ENCODE results near the gene KRT20. TPM values are rescaled to one million over a fixed set of nuclear protein-coding genes. Genes with fewer than 3 reads are reported as not detected.
"Not testable (repeated sequence)": the region's sequence is repeated elsewhere in the genome, so short reads cannot be mapped to it uniquely, and the experiment has no call there.

The KRT20 gene
- total RNA-seq, 1 experiment from 2014 or later, result not detected

GRCh38 chr17:40926341-40926740 lies 41.3 kb upstream of the KRT20 start:
- no peak for DNase-seq
- H3K79me2 ChIP-seq (ENCODE audit: low read depth), result no peaks in the 10 kb centered on the region
- ChIA-PET CTCF (no interaction called here), POLR2A (ENCODE audit: unreplicated experiment) (no interaction called here)
- no peak for TF ChIP-seq EZH2 (IDR thresholded peaks at IDR 0.05; ENCODE audit: low read depth)
- TF ChIP-seq CTCF (conservative IDR thresholded peaks at IDR 0.05), result no peak
- H3K4me1 ChIP-seq (replicated peaks; ENCODE audit: insufficient read depth), result peaks cover 13% of the 10 kb centered on the region
- H4K20me1 ChIP-seq (ENCODE audit: insufficient read depth), result no peaks in the 10 kb centered on the region
- 0 out of 2 replicates have a peak, but pooled peaks cover 14% of the 10 kb centered on the region for H3K36me3 ChIP-seq (ENCODE audit: low read depth)
- no peak overlapping the region for H3K27ac ChIP-seq
- H3K9me2 ChIP-seq (ENCODE audit: insufficient read depth), result no peaks in the 10 kb centered on the region
- no peak overlapping the region for H2AFZ ChIP-seq
- no peaks in the 10 kb centered on the region for H3K27me3 ChIP-seq (ENCODE audit: insufficient read depth, low read depth)
- H3K4me2 ChIP-seq, result no peak overlapping the region
- 0 out of 2 replicates have a peak, but pooled peaks cover 3% of the 10 kb centered on the region for H3F3A ChIP-seq (ENCODE audit: insufficient read depth, low read depth)
- H3K9me3 ChIP-seq (ENCODE audit: insufficient read depth, low read depth), result no peaks in the 10 kb centered on the region; the same call in 1 of the 2 replicates
- H3K4me3 ChIP-seq, result no peak overlapping the region
- intact Hi-C loops (cut with micrococcal nuclease; ENCODE audit: unreplicated experiment), result no loop called here
- BruUV-seq (replicated peaks), result no TSS peak

- no peaks in the 10 kb centered on the region; the same call in 1 of the 2 replicates for H3K9me3 ChIP-seq (ENCODE audit: insufficient read depth, low read depth)
- no peak overlapping the region for H2AFZ ChIP-seq
- peak; percentile 60 to 69 for DNase-seq
- H3K4me3 ChIP-seq, result no peak overlapping the region
- no peaks in the 10 kb centered on the region for H3K9me2 ChIP-seq (ENCODE audit: insufficient read depth)
- TF ChIP-seq CTCF (conservative IDR thresholded peaks at IDR 0.05) (no peak), EZH2 (IDR thresholded peaks at IDR 0.05; ENCODE audit: low read depth) (no peak)
- ChIA-PET POLR2A (ENCODE audit: unreplicated experiment) (no interaction called here), CTCF (no interaction called here)
- H3K27me3 ChIP-seq (ENCODE audit: insufficient read depth, low read depth), result no peaks in the 10 kb centered on the region
- 0 out of 2 replicates have a peak, but pooled peaks cover under 1% of the 10 kb centered on the region for H3K36me3 ChIP-seq (ENCODE audit: low read depth)
- peak overlapping the region; percentile 73 for H3K27ac ChIP-seq
- intact Hi-C loops (cut with micrococcal nuclease; ENCODE audit: unreplicated experiment), result no loop called here
- H3K4me1 ChIP-seq (replicated peaks; ENCODE audit: insufficient read depth), result peaks cover 25% of the 10 kb centered on the region
- BruUV-seq (replicated peaks), result no TSS peak
- no peaks in the 10 kb centered on the region for H3K79me2 ChIP-seq (ENCODE audit: low read depth)
- 0 out of 2 replicates have a peak, but pooled peaks cover 7% of the 10 kb centered on the region for H3F3A ChIP-seq (ENCODE audit: insufficient read depth, low read depth)
- H4K20me1 ChIP-seq (ENCODE audit: insufficient read depth), result no peaks in the 10 kb centered on the region
- H3K4me2 ChIP-seq, result peak overlapping the region; percentile 21
These were observed 37.2 kb upstream of the KRT20 start for GRCh38 chr17:40922239-40922638.

GRCh38 chr17:40921026-40921425 lies 36.0 kb upstream of the KRT20 start:
- Histone ChIP-seq H3K27ac (no peak overlapping the region), H3K4me1 (replicated peaks; ENCODE audit: insufficient read depth) (peaks cover 37% of the 10 kb centered on the region), H3K4me2 (no peak overlapping the region), H2AFZ (no peak overlapping the region), H3K9me3 (ENCODE audit: insufficient read depth, low read depth) (no peaks in the 10 kb centered on the region), H3K79me2 (ENCODE audit: low read depth) (no peaks in the 10 kb centered on the region), H3K36me3 (ENCODE audit: low read depth) (no peaks in the 10 kb centered on the region), H3F3A (ENCODE audit: insufficient read depth, low read depth) (peaks cover 19% of the 10 kb centered on the region), H3K4me3 (no peak overlapping the region), H3K27me3 (ENCODE audit: insufficient read depth, low read depth) (no peaks in the 10 kb centered on the region), H3K9me2 (ENCODE audit: insufficient read depth) (no peaks in the 10 kb centered on the region), H4K20me1 (ENCODE audit: insufficient read depth) (no peaks in the 10 kb centered on the region)
- intact Hi-C loops (cut with micrococcal nuclease; ENCODE audit: unreplicated experiment), result no loop called here
- DNase-seq, result no peak
- CTCF ChIA-PET, result no interaction called here
- POLR2A ChIA-PET (ENCODE audit: unreplicated experiment), result no interaction called here
- TF ChIP-seq EZH2 (IDR thresholded peaks at IDR 0.05; ENCODE audit: low read depth) (no peak), CTCF (conservative IDR thresholded peaks at IDR 0.05) (no peak)
- BruUV-seq (replicated peaks), result no TSS peak

- H3K36me3 ChIP-seq (ENCODE audit: low read depth); H3K79me2 ChIP-seq (ENCODE audit: low read depth); H3K27me3 ChIP-seq (ENCODE audit: insufficient read depth, low read depth); H3K9me2 ChIP-seq (ENCODE audit: insufficient read depth); H3K9me3 ChIP-seq (ENCODE audit: insufficient read depth, low read depth); BruUV-seq (replicated peaks); H3K4me3 ChIP-seq; DNase-seq; intact Hi-C loops (cut with micrococcal nuclease; ENCODE audit: unreplicated experiment); H2AFZ ChIP-seq; H4K20me1 ChIP-seq (ENCODE audit: insufficient read depth); H3K4me2 ChIP-seq: not testable (repeated sequence)
- CTCF ChIA-PET, result interaction anchor here (0.6 kb wide), 2 partner anchors 282 to 518 kb away, joined by 3 read pairs; no protein-coding TSS in a partner anchor
- Histone ChIP-seq H3K4me1 (replicated peaks; ENCODE audit: insufficient read depth) (peaks cover 58% of the 10 kb centered on the region), H3K27ac (peak overlapping the region; percentile 99), H3F3A (ENCODE audit: insufficient read depth, low read depth) (peaks cover 35% of the 10 kb centered on the region)
- POLR2A ChIA-PET (ENCODE audit: unreplicated experiment), result interaction anchor here (0.5 kb wide), 1 partner anchor 98 kb away, joined by 3 read pairs; no protein-coding TSS in a partner anchor
These were observed 32.1 kb upstream of the KRT20 start for GRCh38 chr17:40917116-40917515.

Data from PC-9 (cell line).